GM13976 (cell line): ENCODE data around the gene SNPH.

ENCODE experiments used
- DNase-seq: peaks from one replicate; pipeline ENCODE4 v3.0.0; 2012; ENCODE audit warnings: low spot score
- CTCF ChIP-seq: IDR thresholded peaks from 2 replicates; pipeline ENCODE4 v1.5.1; 2012; ENCODE audit warnings: borderline replicate concordance, mild to moderate bottlenecking; ENCODE audit not compliant: insufficient read depth; ENCODE audit errors: extremely low read depth, missing control alignments, control extremely low read depth
- in situ Hi-C: fragments of 300-500 bp; cut with MboI; formaldehyde crosslinking; loops from one replicate; pipeline ENCODE4 v1.12.0; 2022; ENCODE audit warnings: low sequenced_read_pairs, mixed read lengths, inconsistent platforms; ENCODE audit not compliant: unreplicated experiment

The SNPH gene

GRCh38 chr20:1294497-1294896, 28.4 kb downstream of the SNPH start:
- no peak for TF ChIP-seq CTCF
- no peak for DNase-seq
- in situ Hi-C loops, result no loop called here

- in situ Hi-C loops, result no loop called here
- no peak for TF ChIP-seq CTCF
- no peak for DNase-seq
These were observed 29.3 kb downstream of the SNPH start for GRCh38 chr20:1295276-1295930.

- in situ Hi-C loops, result no loop called here
- DNase-seq, result no peak
- TF ChIP-seq CTCF, result no peak
These were observed 30.1 kb downstream of the SNPH start for GRCh38 chr20:1296117-1296610.

- no peak for DNase-seq
- TF ChIP-seq CTCF, result no peak
- in situ Hi-C loops, result no loop called here
These were observed 30.8 kb downstream of the SNPH start for GRCh38 chr20:1296922-1297321.

- no peak for DNase-seq
- in situ Hi-C loops, result no loop called here
- TF ChIP-seq CTCF, result no peak
These were observed 31.4 kb downstream of the SNPH start for GRCh38 chr20:1297486-1297885.

- no peak for DNase-seq
- in situ Hi-C loops, result no loop called here
- TF ChIP-seq CTCF, result no peak
These were observed 32.1 kb downstream of the SNPH start for GRCh38 chr20:1298166-1298565.

- in situ Hi-C loops, result no loop called here
These were observed 32.9 kb downstream of the SNPH start for GRCh38 chr20:1298888-1299511.

More at GRCh38 chr20:1298888-1299511, 32.9 kb downstream of the SNPH start:
- no peak for DNase-seq
- TF ChIP-seq CTCF, result no peak
